K562 (cell line): ENCODE data around the gene NUMB. TPM values are rescaled to one million over a fixed set of nuclear protein-coding genes. Genes with fewer than 3 reads are reported as not detected.

Experiments used
- ATAC-seq: fragments of 200-7000 bp; cut with Tn5 transposase; 3 replicates; pipeline ENCODE4 v1.9.1; 2020; ENCODE audit warnings: moderate library complexity
- BruUV-seq: library from RNA; stranded (reverse); fragments of 400-500 nt; replicated peaks from 2 replicates; lab custom pipeline; 2021; lab: Mats Ljungman, UMichigan
- CTCF ChIA-PET: fragments of 300-600 bp; formaldehyde crosslinking; extraction: SDS; loops from one replicate; lab custom pipeline; 2021; ENCODE audit warnings: low intra/inter-chr PET ratio; lab: Yijun Ruan, JAX
- POLR2A ChIA-PET: fragments of 300-600, 350-650 bp; sonication (Branson Sonifier 250); formaldehyde crosslinking; extraction: SDS; loops from one replicate; lab custom pipeline; 2021; ENCODE audit warnings: antibody characterized with exemption, inconsistent platforms; lab: Yijun Ruan, JAX
- DNase-seq, 4 experiments: peaks; one replicate each; pipeline versions ENCODE4 v3.0.0 to v3.0.0-alpha.2; 2011 to 2018; ENCODE audit warnings: low spot score in 3 of 4, mixed read lengths in 3 of 4; ENCODE audit errors: extremely low read depth in 1 of 4
- FAIRE-seq: peaks from 2 replicates; lab custom pipeline; 2011; peaks lifted over from hg19 to GRCh38; lab: Jason Lieb, UNC
- H2AFZ ChIP-seq: 2 replicates; pipeline ENCODE4 v1.6.0; 2011; ENCODE audit warnings: low read depth, low read length, control low read depth, inconsistent platforms
- H3K27ac ChIP-seq: fragments of 200-600 bp; 3 replicates; pipeline ENCODE4 v1.8.0; 2011; ENCODE audit warnings: low read depth, mild to moderate bottlenecking, control low read depth, inconsistent platforms, low read length, moderate library complexity, mixed read lengths; ENCODE audit errors: extremely low read depth
- H3K27me3 ChIP-seq, 2 experiments: fragments of 300-600 bp in 1 of 2; 2 replicates in 1 of 2; 3 replicates in 1 of 2; pipeline versions ENCODE4 v1.6.0 to v1.8.0; 2011; ENCODE audit warnings: inconsistent platforms in 2 of 2, low read length in 2 of 2, mild to moderate bottlenecking in 1 of 2, mixed read lengths in 1 of 2, moderate library complexity in 1 of 2; ENCODE audit not compliant: control insufficient read depth in 2 of 2, insufficient read depth in 2 of 2
- H3K36me3 ChIP-seq: fragments of 300-600 bp; 3 replicates; pipeline ENCODE4 v1.8.0; 2011; ENCODE audit warnings: mild to moderate bottlenecking, low read length, inconsistent platforms; ENCODE audit not compliant: control insufficient read depth, insufficient read depth
- H3K4me1 ChIP-seq, 2 experiments: fragments of 200-600 bp in 1 of 2; replicated peaks in 1 of 2; 2 replicates in 1 of 2; 3 replicates in 1 of 2; pipeline versions ENCODE4 v1.5.1 to v1.8.0; 2011; ENCODE audit warnings: inconsistent platforms in 2 of 2, low read length in 2 of 2, mild to moderate bottlenecking in 1 of 2, mixed read lengths in 1 of 2, moderate library complexity in 1 of 2; ENCODE audit not compliant: control insufficient read depth in 2 of 2, insufficient read depth in 2 of 2
- H3K4me2 ChIP-seq: 2 replicates; pipeline ENCODE4 v1.6.1; 2011; ENCODE audit warnings: low read length, control low read depth, inconsistent platforms, mixed read lengths; ENCODE audit not compliant: insufficient read depth
- H3K4me3 ChIP-seq: fragments of 200-600 bp; sonication (generic), shearing (Covaris generic); 2 replicates; pipeline ENCODE4 v1.5.1; 2016; ENCODE audit warnings: control low read depth, inconsistent platforms
- H3K79me2 ChIP-seq: fragments of 200-600 bp; 3 replicates; pipeline ENCODE4 v1.8.0; 2011; ENCODE audit warnings: low read length, inconsistent platforms; ENCODE audit not compliant: control insufficient read depth, insufficient read depth
- H3K9ac ChIP-seq, 2 experiments: 2 replicates each; pipeline versions ENCODE4 v1.6.0 to v1.6.1; 2011; ENCODE audit warnings: low read depth in 2 of 2, low read length in 2 of 2, control low read depth in 1 of 2, inconsistent platforms in 1 of 2, mild to moderate bottlenecking in 1 of 2, mixed read lengths in 1 of 2; ENCODE audit not compliant: insufficient read depth in 1 of 2
- H3K9me1 ChIP-seq: one replicate; pipeline ENCODE4 v1.6.0; 2011; ENCODE audit warnings: inconsistent platforms, mild to moderate bottlenecking, low read length, moderate library complexity; ENCODE audit not compliant: control insufficient read depth, insufficient read depth
- H3K9me3 ChIP-seq: replicated peaks from 2 replicates; pipeline ENCODE4 v1.5.1; 2011; ENCODE audit warnings: low read depth, low read length, inconsistent platforms; ENCODE audit not compliant: control insufficient read depth, insufficient read depth
- H4K20me1 ChIP-seq: replicated peaks from 2 replicates; pipeline ENCODE4 v1.6.1; 2011; ENCODE audit warnings: low read length, inconsistent platforms, mixed read lengths; ENCODE audit not compliant: control insufficient read depth, insufficient read depth
- REST ChIP-seq, 2 experiments: fragments of 450-650 bp; formaldehyde crosslinking in 1 of 2; IDR thresholded peaks; 2 replicates each; pipeline versions ENCODE4 v1.4.0 to v1.6.1; 2014 to 2020; ENCODE audit warnings: mild to moderate bottlenecking in 2 of 2, borderline replicate concordance in 1 of 2, low read depth in 1 of 2
- ZNF121 ChIP-seq: sonication (generic); formaldehyde crosslinking; conservative IDR thresholded peaks from 2 replicates; pipeline ENCODE4 v1.8.0; 2022; ENCODE audit warnings: missing genetic modification reagents
- WGBS: fragments of 100-300 bp; shearing (Covaris generic); methylation state at CpG from one replicate; pipeline ENCODE4 v1.1.6; 2016; ENCODE audit warnings: low coverage, mixed read lengths; ENCODE audit not compliant: insufficient coverage; ENCODE audit errors: missing lambda C conversion rate; 5-methylcytosine and 5-hydroxymethylcytosine counted together
- in situ Hi-C: fragments of 300-500 bp; cut with MboI; formaldehyde crosslinking; loops from 4 replicates; pipeline ENCODE4 v1.15.0; 2018; ENCODE audit warnings: inconsistent platforms, mixed read lengths
- intact Hi-C: fragments of 100-400 bp; cut with micrococcal nuclease; formaldehyde crosslinking; loops from 2 replicates; pipeline ENCODE4 v1.14.2; 2022
- polyA plus RNA-seq, 8 experiments: library from polyadenylated mRNA; depleted of rRNA in 4 of 8; stranded (reverse) in 5 of 8; unstranded in 3 of 8; fragments of >200 nt; fragmentation: Nextera tagmentation in 2 of 8; fragmentation: Illumina TruSeq in 1 of 8; extraction: Ambion mirVana in 2 of 8; extraction: Trizol in 1 of 8; gene quantifications; 2 replicates each; pipeline versions ENCODE4 v1.2.1 to v1.2.3, GENCODE V29; 2011 to 2014; ENCODE audit warnings: inconsistent platforms in 1 of 8, missing spikeins in 1 of 8
- total RNA-seq, 7 experiments: library from RNA; depleted of rRNA in 6 of 7; stranded (reverse); fragments of >200 nt in 6 of 7; fragmentation: Illumina TruSeq in 2 of 7; extraction: Trizol in 2 of 7; gene quantifications; 2 replicates each; pipeline versions ENCODE4 v1.2.1 to v1.2.3, GENCODE V29; 2011 to 2021; ENCODE audit warnings: low replicate concordance in 1 of 7

NUMB gene
- total and polyA plus RNA-seq, 9 of the 15 experiments (the other 6 are each of a cell fraction or from before 2014, with no cell fraction given), result 13.5 to 54.0 (median 32.3) TPM

- TF ChIP-seq ZNF121 (peak; percentile 14; the same call in 1 of the 2 replicates), REST (IDR thresholded peaks at IDR 0.05; ENCODE audit: borderline replicate concordance) (no peak), REST (CRISPR knock-in tag; IDR thresholded peaks at IDR 0.05; ENCODE audit: low read depth) (no peak)
- Histone ChIP-seq H3K79me2 (peaks cover 29% of the 10 kb centered on the region), H3K4me1 (peaks cover 10 to 21% of the 10 kb centered on the region in 2 experiments; a peak in 4 of 5 replicates), H3K27ac (no peak overlapping the region), H3K36me3 (peaks cover 14% of the 10 kb centered on the region; the same call in 2 of the 3 replicates), H3K4me2 (no peak overlapping the region), H3K9ac (no peak overlapping the region), H3K9me1 (no peaks in the 10 kb centered on the region), H3K27me3 (no peaks in the 10 kb centered on the region), H3K9me3 (no peaks in the 10 kb centered on the region), H3K4me3 (no peak overlapping the region), H4K20me1 (peaks cover 7% of the 10 kb centered on the region; the same call in 1 of the 2 replicates), H2AFZ (no peak overlapping the region)
- no TSS peak for BruUV-seq
- DNase-seq (no peak), ATAC-seq (no peak), FAIRE-seq (no peak)
- ChIA-PET POLR2A (interaction anchor here (0.6 kb wide), 1 partner anchor 249 kb away, joined by 3 read pairs; no protein-coding TSS in a partner anchor), CTCF (interaction anchor here (0.6 kb wide), 1 partner anchor 315 kb away, joined by 3 read pairs; no protein-coding TSS in a partner anchor)
- intact Hi-C loops (no loop called here), in situ Hi-C loops (no loop called here)
- WGBS, result 100% methylated on average over 2 of the region's 2 CpGs
Observed at GRCh38 chr14:73494593-73494992, 36.2 kb upstream of the NUMB start.
